ENCODE data around the gene FOXP4.

DNA sequence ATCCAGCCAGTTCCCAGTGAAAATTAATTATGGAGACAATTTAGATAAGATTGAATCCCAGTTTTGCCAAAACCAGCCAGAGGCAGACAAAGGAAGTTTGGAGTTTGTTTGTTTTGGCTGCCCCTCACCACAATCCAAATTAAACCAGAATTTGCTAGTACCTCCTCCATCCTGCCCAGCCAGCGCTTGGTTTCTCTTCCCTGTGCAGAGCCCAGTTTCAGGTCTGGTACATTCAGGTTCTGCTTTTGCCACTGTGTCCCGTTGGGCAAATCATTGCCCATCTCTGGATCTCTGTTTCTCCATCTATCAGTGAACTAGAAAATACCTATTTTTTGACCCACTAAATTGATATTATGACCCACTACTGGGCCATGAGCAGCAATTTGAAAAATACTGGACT is 26.4 kb downstream of the FOXP4 start:
- no peak for TF ChIP-seq POLR2AphosphoS5 (IDR thresholded peaks at IDR 0.05; ENCODE audit: low read depth, low read length)
- no peak for TF ChIP-seq POLR2A (IDR thresholded peaks at IDR 0.05; ENCODE audit: borderline replicate concordance, extremely low read depth, insufficient read depth, insufficient read length)
- no peak for TF ChIP-seq RAD21 (IDR thresholded peaks at IDR 0.05; ENCODE audit: low read depth)
- no peak for TF ChIP-seq YY1 (IDR thresholded peaks at IDR 0.05; ENCODE audit: extremely low read depth, insufficient replicate concordance, low read depth, low read length)
- no peak for TF ChIP-seq ZNF274 (IDR thresholded peaks at IDR 0.05; ENCODE audit: low read depth, low read length)
- TF ChIP-seq, protein P1, sequence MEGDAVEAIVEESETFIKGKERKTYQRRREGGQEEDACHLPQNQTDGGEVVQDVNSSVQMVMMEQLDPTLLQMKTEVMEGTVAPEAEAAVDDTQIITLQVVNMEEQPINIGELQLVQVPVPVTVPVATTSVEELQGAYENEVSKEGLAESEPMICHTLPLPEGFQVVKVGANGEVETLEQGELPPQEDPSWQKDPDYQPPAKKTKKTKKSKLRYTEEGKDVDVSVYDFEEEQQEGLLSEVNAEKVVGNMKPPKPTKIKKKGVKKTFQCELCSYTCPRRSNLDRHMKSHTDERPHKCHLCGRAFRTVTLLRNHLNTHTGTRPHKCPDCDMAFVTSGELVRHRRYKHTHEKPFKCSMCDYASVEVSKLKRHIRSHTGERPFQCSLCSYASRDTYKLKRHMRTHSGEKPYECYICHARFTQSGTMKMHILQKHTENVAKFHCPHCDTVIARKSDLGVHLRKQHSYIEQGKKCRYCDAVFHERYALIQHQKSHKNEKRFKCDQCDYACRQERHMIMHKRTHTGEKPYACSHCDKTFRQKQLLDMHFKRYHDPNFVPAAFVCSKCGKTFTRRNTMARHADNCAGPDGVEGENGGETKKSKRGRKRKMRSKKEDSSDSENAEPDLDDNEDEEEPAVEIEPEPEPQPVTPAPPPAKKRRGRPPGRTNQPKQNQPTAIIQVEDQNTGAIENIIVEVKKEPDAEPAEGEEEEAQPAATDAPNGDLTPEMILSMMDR (IDR thresholded peaks at IDR 0.05 in 2 of 3, conservative IDR thresholded peaks at IDR 0.05 in 1 of 3; ENCODE audit: borderline replicate concordance in 1 of 3, insufficient read depth in 1 of 3, low read depth in 2 of 3, low read length in 2 of 3) = no peak
- TF ChIP-seq, protein P2, sequence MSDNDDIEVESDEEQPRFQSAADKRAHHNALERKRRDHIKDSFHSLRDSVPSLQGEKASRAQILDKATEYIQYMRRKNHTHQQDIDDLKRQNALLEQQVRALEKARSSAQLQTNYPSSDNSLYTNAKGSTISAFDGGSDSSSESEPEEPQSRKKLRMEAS (IDR thresholded peaks at IDR 0.05) = no peak
- no peak for TF ChIP-seq EZH2 (IDR thresholded peaks at IDR 0.05)
- no peak for TF ChIP-seq JUND (IDR thresholded peaks at IDR 0.05)
- TF ChIP-seq SP1 (IDR thresholded peaks at IDR 0.05; ENCODE audit: low read depth) = no peak
- no peak for TF ChIP-seq EGR1 (IDR thresholded peaks at IDR 0.05; ENCODE audit: low read depth)

Measured in HCT116 (cell line).